NCI-H82 treated with DMSO at 0.1 percent for 48 hours (cell line): Measurements from ENCODE around the gene GAS7.

Source experiments
- DNase-seq: peaks from one replicate; lab custom pipeline; 2025; ENCODE audit not compliant: unreplicated experiment; lab: John Stamatoyannopoulos, UW

Gene GAS7

DNA sequence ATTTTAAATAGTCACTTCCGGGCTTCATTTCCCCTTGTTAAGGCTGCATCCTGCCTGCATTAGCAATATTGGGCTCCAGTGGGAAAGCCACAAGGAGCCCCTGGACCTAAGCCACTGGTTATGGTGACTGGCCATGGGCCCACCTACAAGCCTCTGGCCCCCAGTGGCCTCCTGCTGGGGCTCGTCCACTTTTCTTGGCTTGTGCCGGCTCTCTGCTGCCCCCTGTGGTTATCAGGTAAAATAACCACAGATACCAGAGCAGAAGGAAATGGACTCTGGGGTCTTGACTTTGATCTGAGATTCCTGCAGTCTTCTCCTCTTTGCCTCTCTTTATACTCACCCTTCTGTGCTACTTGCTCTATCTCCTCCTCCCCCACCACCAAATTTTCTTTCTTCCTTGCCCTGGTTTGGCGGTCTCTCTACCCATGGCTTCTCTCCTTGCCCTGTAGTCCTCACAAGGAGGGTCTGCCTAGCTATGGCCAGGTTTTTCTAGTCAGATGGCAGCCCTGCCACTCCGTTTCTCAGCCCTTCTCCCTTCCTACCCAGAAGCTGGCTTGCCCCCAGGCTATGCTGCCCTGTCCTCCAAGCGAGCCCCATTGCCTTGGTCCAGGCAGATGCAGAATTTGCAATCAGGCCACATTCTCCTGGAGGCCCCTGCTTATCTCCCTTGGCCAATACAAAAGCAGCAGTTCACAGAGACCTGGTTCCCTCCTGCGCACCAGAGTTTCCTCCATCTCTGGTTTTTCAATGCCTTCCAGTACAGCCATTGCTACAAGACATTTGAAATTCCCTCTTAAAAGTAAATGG is 210.4 kb downstream of the GAS7 start:
- DNase-seq: peak; percentile 25

DNA sequence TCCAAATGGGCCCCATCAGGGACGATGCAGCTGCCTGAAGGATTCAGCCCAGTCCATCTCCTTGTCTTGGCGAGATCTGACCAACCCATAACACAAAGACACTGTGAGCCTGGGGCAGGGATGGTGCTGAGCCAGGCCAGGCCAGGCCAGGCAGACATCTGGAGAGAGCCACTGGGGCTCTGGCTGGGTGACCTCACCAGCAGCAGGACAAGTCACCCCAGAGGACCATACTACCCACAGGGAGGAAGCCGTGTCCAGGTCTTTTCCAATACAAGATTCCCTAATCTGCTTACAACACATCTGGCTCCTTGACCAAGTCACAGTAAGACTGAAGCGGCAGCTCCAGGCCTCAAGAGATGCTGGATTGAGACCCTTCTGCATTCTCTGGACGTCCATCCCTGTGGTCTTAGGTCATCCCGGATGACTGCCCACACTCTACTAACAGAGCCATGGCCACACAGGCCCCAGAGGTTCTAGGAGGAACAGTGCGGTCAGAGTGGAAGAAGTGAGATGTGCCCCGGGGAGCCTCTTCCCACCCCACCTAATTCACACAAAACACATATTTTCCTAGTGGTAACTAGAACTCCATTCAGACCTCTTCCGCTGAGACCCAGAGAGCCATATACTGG is 211.5 kb downstream of the GAS7 start:
- no peak for DNase-seq

DNA sequence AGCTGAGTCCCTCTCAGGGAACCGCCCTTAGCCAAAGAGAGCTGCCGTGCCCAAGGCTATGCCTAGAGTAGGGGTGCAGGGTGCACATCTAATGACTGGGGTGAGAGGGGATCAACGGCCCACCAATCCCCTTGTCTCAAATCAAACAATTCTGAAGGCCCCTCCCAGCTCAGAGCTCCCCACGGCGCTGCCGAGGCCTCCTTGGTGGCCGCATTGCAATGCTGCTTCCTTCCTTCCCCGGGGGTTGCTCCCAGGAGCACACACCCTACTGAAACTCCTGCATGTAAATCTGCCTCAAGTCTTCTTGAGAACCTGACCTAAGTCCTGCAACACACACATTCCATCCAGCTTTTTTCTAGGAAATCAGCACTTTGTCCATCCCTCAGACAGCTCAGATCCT is 212.8 kb downstream of the GAS7 start:
- no peak for DNase-seq

DNA sequence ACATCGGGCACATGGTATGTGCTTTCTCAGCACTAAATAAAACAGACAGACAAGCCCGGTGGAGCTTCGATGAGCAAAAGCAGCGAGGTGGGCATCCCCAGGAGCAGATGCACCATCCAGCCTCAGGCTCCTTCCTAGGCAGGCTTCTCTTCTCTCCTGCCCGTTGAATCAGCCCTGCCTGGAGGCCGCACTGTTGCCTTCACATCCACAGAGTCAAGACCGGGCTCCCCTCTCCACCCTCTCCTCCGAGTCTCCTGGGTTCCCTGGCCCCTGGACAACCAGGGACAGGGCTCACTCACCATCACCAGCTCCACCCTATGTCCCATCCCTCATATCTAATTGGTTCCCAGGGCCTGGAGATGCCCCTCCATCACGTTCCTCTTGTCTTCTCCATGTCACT is 213.6 kb downstream of the GAS7 start:
- DNase-seq: no peak

DNA sequence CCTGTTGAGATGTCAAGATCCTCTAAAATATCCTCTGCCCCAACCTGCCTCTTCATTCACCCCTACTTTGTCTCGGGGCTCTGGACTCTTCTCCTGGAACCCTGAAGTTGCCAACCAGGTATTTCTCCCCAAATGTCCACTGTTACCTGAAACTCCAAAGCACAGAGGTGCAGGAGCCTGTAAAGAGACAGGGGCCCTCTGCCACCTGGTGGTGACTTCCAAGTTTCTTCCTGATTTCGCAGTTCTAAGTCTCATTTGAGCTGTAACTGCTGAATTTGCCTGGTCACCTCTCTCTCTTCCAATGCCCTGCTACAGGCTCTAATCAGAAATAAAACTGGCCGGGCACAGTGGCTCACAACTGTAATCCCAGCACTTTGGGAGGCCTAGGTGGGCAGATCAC is 216.2 kb downstream of the GAS7 start:
- no peak for DNase-seq

DNA sequence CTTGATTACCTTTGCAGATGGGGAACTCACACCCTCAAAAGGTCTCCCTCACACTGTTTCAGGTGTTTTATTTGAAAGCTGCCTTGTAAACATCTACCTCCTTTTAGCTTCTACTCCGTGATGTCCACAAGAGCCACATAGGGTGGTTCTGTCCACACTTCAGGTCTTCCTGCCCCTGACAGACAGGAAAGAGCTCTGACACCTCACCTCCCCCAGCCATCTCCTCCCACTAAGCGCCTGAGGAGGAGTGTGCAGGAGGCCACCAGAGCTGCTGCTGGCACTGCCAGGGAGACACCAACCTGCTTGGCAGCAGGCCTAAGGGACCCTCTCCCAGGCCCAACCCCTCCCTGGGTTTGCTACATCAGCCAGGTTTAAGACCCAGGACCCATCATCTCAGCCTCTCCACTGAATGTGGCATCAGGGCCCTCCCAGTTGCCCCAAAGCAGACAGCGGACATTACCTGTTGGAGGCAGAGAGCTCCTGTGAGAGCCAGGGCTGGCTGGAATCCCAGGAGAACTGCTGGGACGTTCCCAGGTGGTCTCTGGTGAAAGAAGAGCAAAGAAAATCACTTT is 217.0 kb downstream of the GAS7 start:
- no peak for DNase-seq

DNA sequence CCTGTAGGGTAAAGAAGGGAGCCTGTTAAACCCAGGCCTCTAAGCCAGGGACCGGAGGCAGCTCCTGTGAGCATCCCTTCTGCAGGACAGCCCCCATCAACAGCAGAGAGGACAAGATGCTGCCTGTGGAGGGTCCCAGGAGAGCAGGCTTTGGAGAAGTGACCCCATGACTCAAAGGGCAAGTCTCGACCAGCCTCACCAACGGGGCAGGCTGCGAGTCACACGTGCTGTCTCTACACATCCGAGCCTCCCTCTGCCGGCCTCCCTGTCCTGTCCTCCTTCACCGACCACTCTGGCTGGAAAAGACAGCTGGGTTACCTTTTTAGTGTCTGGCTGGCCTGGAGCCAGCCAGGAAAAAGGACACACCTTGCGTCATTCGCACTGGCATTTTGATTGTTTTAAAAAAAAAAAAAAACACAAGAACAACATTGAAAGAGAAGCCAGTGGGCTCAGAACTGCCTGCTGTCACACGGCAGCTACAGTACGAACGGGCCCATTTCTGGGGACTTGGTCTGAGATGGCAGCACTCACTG is 218.9 kb downstream of the GAS7 start:
- DNase-seq: no peak

DNA sequence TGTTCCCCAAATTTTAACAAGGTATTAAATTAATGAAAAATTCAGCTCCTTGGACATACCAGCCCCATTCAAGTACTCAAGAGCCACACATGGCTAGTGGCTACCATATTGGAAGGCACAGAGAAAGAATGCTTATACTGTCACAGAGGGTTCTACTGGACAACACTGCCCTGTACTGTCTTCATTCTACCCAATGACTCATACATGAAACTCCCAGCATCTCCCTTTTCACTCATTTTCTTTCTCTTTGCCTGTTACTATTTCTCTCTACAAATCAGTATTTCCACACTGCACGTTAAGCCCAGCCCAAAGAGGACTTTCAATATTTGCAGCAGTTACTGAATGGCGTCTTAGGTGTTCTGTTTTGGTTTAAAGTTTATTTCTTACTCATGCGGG is 221.2 kb downstream of the GAS7 start:
- no peak for DNase-seq

DNA sequence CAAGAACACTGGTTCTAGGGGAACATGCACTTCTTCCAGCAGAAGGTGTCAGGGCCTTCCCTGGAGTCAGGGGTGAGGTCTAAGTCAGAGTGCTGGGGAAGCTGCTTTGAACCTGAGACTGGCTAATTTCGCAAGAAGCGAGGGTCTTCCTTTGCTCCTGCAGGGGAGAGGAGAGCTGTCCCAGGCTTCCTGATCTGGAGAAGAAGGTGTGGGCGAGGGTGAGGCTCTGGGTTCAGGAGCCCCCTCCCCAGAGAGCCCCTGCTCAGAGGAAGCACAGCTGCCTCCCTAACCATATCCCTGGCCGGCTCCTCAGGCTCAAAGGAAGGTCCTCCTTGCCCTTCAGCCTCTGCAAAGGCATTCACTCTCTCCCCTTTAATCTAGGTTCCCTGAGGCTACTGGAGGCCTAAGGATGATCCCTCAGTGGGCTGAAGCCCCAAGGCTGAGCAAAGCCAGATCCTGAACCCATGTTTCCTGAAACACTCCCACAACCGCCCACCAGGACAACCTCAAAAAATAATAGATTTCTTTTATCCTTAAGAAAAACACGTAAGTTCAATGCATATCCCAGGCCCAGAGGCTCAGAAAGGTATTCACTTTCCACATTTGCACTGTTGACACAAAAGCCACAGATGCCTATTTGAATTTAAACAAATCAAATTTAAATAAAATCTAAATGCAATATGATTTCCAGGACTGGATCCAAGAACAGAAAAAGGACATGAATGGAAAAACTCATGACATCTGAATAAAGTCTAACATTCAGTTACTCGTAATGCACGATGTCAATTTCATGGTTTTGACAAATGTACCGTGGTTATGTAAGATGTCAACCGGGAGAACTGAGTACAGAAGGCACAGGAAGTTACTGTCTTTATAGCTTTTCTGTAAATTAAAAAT is 221.9 kb downstream of the GAS7 start:
- DNase-seq: no peak

DNA sequence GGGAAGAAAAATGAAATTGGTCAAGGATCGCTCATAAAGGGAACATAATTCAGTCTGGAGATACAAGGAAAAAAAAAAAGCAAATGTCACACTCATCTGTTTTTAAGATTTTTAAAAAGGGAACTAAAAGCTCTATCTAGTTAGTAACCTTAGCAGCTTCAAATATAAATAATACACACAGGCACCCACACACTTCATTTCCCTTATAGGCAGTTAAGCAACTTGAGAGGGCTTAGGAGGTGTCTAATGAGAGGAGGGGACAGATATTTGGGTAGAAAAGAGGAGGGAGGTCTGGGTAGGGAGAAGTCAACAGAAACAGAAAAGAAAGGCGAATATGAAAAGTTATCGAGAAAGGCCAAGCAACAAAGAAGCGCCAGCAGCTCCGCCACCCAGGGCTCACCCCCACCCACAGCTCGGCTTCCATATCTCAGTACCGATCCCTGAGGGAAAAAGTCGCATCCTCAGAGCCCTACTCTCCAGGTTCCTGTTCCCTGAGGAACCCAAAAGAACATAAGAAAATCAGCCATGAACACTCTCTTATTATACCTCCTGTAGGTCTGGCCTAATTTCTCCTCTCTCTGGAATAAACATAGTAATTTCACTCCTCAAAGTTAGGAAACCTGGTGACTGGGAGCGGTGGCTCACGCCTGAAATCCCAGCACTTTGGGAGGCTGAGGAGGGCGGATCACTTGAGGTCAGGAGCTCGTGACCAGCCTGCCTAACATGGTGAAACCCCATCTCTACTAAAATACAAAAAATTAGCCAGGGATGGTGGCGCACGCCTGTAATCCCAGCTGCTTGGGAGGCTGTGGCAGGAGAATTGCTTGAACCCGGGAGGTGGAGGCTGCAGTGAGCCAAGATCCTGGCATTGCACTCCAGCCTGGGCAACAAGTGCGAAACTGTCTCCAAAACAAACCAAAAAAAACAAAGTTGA is 223.7 kb downstream of the GAS7 start:
- no peak for DNase-seq

DNA sequence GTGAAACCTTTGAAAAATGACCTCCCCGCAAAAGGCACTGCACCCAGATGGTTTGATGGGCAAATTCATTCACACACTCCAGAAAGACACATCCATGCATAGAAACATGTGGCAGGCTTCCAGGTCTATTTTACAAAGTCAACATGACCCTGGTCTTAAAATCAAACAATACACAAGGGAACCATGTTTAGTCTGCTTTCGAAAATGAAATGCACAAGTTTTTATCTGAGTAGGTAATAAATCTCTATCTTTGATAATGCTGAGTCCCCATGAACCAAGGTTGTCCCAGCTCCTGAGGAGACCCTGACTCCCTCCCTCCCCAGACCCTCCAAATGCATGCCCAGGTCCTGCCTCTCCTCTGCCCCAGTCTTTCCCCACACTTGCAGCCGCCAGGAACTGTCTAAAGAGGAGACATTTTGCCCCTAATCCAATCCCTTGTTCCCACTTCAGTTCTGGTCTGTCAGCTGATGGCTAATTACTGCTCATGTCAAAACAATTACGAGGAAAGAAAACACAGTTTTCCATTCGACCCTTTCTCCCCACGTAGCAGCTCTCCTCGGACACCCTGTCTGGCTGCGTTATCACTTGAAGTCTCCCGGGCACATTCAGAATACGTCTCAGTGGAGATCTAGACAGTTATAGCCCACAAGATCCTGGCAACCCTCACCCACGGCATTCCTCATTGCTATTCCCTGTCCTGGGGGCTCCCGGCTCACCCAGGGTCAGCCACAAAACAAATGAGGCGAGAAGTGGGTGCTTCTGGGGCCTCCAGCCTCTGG is 224.5 kb downstream of the GAS7 start:
- no peak for DNase-seq

DNA sequence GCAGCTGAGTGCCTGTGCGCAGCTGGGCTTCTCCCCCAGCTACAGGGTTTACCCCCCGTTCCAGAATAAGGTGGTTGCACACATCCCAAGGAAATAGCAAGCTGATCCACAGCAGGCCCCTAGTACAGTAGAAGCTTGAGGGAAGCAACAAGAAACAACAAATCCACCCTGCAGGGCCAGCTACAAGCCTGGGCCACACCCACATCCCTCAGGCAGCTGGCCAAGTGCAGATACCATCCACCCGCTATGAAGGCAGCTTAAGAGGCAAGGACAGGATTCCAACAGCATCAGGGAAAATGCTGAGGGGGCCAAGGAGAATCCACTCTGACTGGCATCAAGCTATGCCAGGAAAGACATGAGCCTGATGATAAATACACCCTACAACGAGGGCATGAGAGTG is 226.4 kb downstream of the GAS7 start:
- no peak for DNase-seq

DNA sequence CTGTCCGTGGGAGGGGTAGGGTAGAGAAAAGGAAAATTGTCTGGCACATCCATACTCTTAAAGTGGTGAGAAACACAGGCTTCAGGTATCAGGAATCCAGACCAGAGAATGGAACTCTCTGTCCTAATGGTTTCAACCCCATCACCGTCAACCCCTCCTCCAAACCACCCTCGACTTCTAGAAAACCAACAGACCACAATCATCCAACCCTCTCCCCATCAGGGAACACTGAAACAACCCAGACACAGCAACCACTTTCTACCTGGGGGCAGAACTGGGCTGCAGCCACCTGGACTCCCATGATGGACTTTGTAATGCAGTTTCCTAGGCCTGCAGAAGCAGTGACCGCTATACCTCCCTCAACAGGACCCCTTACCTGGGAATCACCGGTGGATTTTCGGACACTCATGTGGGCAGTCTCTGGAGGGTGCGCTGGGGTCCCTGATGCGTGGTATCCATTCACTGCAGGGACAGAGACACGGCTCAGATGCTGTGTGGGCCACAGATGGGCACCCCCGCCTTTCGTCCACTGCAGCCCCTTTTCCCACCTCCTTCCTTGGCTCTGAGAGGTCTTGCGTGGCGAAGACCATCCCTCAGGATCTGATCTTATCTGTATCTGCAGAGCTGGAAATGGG is 229.0 kb downstream of the GAS7 start:
- DNase-seq: no peak

DNA sequence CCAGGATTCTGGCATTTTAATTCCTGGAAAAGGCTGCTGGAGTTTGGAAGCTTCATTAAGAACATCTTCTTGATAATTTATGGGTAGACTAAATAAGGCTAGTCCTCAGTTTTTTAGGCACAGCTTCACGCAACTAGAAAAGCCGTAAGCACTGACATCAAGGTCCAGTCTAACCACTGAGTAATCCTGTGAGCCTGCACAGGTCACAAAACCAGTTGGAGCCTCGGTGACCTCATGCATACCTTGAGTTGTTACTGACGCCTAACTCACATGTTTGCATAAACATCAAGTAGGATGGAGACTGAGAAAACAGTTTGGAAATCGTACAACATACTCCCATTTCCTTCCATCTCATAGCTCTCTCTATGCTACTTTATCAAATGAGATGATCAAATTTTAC is 229.5 kb downstream of the GAS7 start:
- no peak for DNase-seq

DNA sequence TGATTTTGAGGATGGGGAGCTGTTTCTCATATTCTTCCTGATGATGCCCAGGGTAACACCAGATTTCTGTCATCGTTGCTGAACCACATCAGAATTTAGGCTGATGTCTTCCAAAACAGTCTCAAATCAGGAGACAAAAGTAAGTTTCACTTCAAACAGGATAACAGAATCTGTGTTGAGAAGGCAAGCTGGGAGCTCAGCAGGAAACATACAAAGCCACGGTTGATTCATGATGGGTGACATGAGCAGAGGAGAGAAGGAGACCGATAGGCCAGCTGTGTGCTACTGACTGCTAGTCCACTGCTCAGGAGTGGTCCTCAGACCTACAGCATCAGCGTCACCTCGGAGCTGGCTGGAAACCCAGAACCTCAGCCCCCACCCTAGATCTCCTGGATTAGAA is 230.4 kb downstream of the GAS7 start:
- no peak for DNase-seq

DNA sequence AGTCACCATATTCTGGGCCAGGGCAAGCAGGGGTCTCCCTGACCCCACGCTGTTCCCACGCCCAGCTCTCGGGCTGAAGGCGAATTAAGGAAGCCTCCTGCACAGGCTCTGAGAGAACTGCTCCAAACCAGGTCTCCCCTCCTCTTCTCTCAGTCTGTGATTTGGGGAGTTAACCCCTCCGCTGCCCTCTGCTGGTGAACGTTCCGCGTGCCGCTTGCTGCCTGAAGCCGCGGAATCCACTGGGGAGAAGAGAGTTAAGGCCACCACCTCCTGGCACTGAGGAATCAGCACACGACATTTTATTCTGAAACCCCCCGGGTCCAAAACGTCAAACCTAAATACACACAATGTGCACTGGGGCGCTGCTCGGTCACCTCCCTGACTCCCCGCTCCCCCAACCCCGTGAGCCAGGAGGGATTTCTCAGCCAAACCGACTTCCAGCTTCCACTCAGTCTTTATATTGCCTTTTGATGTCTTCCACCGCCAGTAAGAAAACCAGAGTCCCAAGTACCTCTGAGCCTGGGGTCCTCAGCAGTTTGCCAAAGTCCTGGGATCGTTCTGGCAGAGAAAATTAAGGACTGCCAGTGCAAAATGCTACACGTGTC is 238.9 kb downstream of the GAS7 start:
- peak; percentile 46 for DNase-seq

DNA sequence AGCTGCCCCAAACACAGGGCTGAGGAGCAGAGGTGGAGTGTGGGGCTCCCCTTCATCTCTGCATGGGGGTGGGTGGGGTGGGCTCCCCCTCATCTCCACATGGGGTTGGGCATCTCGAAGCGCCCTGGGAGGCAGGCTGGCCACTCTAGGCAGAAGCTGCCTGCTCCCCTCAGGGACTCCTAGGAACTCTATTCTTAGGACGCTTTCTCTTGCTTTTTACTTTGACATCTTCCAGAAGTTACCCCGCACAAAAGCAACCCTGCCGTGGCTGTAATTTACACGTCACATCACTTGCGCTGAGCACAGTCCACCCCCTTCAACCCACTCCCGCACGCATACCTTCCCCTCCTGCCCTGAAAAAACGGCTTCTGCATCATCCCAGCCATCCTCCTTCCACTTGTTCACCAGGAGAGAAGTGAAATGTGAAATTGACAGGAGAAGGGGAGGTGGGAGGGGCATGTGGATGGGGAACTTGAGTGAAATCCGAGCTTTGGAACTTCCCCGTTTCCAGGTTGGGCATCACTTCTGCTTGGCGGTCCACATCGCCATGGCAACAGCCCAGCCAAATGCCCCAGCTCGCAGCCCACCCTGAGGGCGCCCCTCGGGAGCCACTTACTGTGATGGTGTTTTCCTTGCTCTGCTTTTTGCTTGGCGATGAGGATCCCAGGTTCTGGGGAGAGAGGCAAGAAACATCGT is 239.7 kb downstream of the GAS7 start:
- DNase-seq: no peak

DNA sequence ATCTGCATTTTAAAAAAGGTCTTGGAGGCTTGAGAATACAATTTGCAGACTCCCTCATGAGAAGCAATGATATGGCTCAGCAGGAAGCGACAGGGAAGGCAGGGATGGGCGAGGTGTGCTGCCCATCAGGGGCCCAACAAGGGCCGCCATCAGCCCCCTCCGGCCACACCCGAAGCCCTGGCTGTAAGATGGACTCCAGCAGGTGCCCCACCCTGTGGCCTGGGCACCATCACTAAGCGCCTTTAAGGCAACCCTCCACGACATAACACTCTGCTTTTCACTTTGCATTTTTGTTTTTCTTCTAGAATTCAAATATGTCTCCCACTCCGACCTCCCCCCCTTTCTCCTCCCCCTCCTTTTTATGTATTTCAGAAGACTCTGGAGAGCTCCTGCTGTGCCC is 241.2 kb downstream of the GAS7 start:
- DNase-seq: no peak
